ENCODE data around the gene TPM1. TPM values are rescaled to one million over a fixed set of nuclear protein-coding genes. Genes with fewer than 3 reads are reported as not detected.
A peak's percentile ranks its signal among the peaks of the same experiment; 100 is the strongest.
"Not testable (repeated sequence)": the region's sequence is repeated elsewhere in the genome, so short reads cannot be mapped to it uniquely, and the experiment has no call there.

The TPM1 gene
- polyA plus RNA-seq (ENCODE audit: low read depth in 6 of 6) = 1 to 10 TPM; 1.7 to 6.9 (median 4.0) TPM

GRCh38 chr15:63041974-63042876 is at the start of gene TPM1:
Gene TPM1, plus strand, starts transcription at chr15:63042747. Its CDS starts 83 bp downstream, at chr15:63042830.
- Mint-ChIP-seq H3K9me3 (peaks cover 0 to 2% (median 0%) of the 10 kb centered on the region in 7 donors), H3K36me3 (no peaks in the 10 kb centered on the region), H3K27me3 (peaks cover 74 to 78% (median 78%) of the 10 kb centered on the region in 3 donors), H3K27ac (peak within 1 kb of the TSS in 1 of 6 donors; percentile 68), H3K4me3 (peak within 1 kb of the TSS; percentile 80 to 92 (median 88)), H3K4me1 (peaks cover 11 to 19% (median 13%) of the 10 kb centered on the region in 3 donors)
- ATAC-seq (ENCODE audit: low read depth in 2 of 2) (peak; percentile 22 to 23), DNase-seq (no peak)

- DNase-seq (no peak), ATAC-seq (ENCODE audit: low read depth in 2 of 2) (no peak)
- peaks cover 20 to 55% (median 39%) of the 10 kb centered on the region in 3 donors for H3K27me3 Mint-ChIP-seq
- H3K9me3 Mint-ChIP-seq = peaks cover 0 to 2% (median 0%) of the 10 kb centered on the region in 7 donors
- no peak overlapping the region for H3K4me3 Mint-ChIP-seq
- no peak overlapping the region for H3K27ac Mint-ChIP-seq
- H3K4me1 Mint-ChIP-seq = no peaks in the 10 kb centered on the region
- H3K36me3 Mint-ChIP-seq = no peaks in the 10 kb centered on the region
Observed at GRCh38 chr15:62993066-62993465, 49.5 kb upstream of the TPM1 start.

- H3K36me3 Mint-ChIP-seq; ATAC-seq (ENCODE audit: low read depth in 2 of 2); H3K4me1 Mint-ChIP-seq; H3K9me3 Mint-ChIP-seq; DNase-seq; H3K27ac Mint-ChIP-seq; H3K4me3 Mint-ChIP-seq: not testable (repeated sequence)
- peaks cover 23 to 52% (median 43%) of the 10 kb centered on the region in 3 donors for H3K27me3 Mint-ChIP-seq
Observed at GRCh38 chr15:62993632-62994031, 48.9 kb upstream of the TPM1 start.

DNA sequence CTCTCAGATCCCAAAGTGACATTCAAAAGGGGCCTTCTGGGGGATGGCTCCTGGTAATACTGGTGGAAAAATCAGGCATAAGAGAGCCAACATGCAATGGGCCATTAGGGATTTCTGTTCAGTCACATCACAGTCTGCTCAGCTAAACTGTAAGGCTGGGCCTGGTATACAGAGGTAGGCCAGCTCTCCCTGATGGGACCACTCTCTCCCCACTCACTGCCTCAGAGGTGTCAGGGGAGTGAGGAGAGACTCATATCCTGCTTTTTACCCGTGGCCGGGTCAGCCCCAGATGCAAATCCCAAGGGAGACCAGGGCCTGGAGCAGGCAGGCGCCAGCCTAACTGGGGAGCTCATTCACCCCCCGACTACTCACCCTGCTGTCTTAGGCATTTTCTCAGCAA is 48.1 kb upstream of the TPM1 start:
- no peak for ATAC-seq (ENCODE audit: low read depth in 2 of 2)
- no peaks in the 10 kb centered on the region for H3K36me3 Mint-ChIP-seq
- H3K27me3 Mint-ChIP-seq = peaks cover 28 to 50% (median 39%) of the 10 kb centered on the region in 3 donors
- H3K9me3 Mint-ChIP-seq = peaks cover 0 to 2% (median 0%) of the 10 kb centered on the region in 7 donors
- no peaks in the 10 kb centered on the region for H3K4me1 Mint-ChIP-seq
- no peak overlapping the region for H3K27ac Mint-ChIP-seq
- DNase-seq = no peak
- H3K4me3 Mint-ChIP-seq = no peak overlapping the region

GRCh38 chr15:62994975-62995681 is 47.4 kb upstream of the TPM1 start:
- H3K4me1 Mint-ChIP-seq = no peaks in the 10 kb centered on the region
- no peaks in the 10 kb centered on the region for H3K36me3 Mint-ChIP-seq
- DNase-seq (no peak), ATAC-seq (ENCODE audit: low read depth in 2 of 2) (no peak)
- H3K4me3 Mint-ChIP-seq = no peak overlapping the region
- peaks cover 0 to 2% (median 0%) of the 10 kb centered on the region in 7 donors for H3K9me3 Mint-ChIP-seq
- H3K27me3 Mint-ChIP-seq = peaks cover 28 to 50% (median 36%) of the 10 kb centered on the region in 3 donors
- no peak overlapping the region for H3K27ac Mint-ChIP-seq

DNA sequence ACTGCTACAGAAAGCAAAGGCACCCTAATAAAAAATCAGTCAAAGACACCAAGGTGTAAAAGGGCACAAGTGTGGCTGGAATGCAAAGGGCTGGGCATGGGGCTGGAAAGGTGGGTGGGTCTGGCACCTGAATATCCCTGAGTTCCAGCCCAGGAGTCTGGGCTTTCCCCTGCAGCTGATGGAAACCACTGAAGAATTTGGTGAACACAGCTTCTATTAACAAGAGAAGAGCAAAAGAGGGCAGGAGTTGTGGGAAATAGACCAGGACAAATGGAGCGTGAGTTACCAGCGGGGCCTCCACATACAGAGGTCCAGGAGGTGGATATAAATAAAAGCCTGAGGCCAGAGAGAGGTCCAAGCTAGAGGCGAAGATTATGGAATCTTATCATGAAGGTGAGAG is 45.1 kb upstream of the TPM1 start:
- Mint-ChIP-seq H3K36me3 (no peaks in the 10 kb centered on the region), H3K9me3 (peaks cover 0 to 2% (median 0%) of the 10 kb centered on the region in 7 donors), H3K27me3 (peaks cover 16 to 49% (median 26%) of the 10 kb centered on the region in 3 donors), H3K4me1 (no peaks in the 10 kb centered on the region), H3K4me3 (no peak overlapping the region), H3K27ac (no peak overlapping the region)
- ATAC-seq (ENCODE audit: low read depth in 2 of 2) (no peak), DNase-seq (no peak)

DNA sequence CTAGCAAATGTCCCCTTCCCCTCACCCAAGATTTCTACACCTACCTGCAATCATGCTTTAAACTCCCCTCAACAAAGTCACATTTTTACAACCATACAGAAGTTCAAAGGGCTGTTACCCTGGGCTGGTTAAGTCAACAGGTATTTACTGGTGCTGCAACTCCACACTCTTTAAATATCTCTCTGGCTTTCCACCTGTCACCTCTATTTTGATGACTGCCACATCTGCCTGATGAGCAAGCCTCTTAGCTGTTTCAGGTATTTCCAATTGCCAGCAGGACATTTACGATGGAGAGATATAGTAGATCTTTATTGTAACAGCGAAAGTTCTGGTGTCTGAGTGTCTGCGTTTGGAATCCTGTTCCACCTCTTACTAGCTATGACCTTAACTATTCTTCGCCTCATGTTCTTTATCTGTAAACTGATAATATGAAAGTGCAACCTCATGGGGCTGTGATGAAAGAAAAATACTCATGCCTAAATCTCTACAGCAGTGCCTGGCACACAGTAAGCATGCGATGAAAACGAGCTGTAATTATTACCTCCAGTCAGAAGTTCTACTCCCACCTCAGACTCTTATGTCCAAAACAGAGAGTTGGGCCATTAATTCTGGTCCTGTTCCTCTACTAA is 44.2 kb upstream of the TPM1 start:
- ATAC-seq (ENCODE audit: low read depth in 2 of 2) = no peak
- Mint-ChIP-seq H3K9me3 (peaks cover 0 to 2% (median 0%) of the 10 kb centered on the region in 7 donors), H3K27me3 (peaks cover 8 to 45% (median 21%) of the 10 kb centered on the region in 3 donors), H3K4me3 (no peak overlapping the region), H3K36me3 (no peaks in the 10 kb centered on the region), H3K4me1 (no peaks in the 10 kb centered on the region), H3K27ac (no peak overlapping the region)
- no peak for DNase-seq

- ATAC-seq (ENCODE audit: low read depth in 2 of 2) = no peak
- H3K9me3 Mint-ChIP-seq = peaks cover 0 to 2% (median 0%) of the 10 kb centered on the region in 7 donors
- H3K4me3 Mint-ChIP-seq = no peak overlapping the region
- DNase-seq = no peak
- no peaks in the 10 kb centered on the region for H3K4me1 Mint-ChIP-seq
- H3K36me3 Mint-ChIP-seq = no peaks in the 10 kb centered on the region
- peaks cover 8 to 51% (median 23%) of the 10 kb centered on the region in 3 donors for H3K27me3 Mint-ChIP-seq
- peak overlapping the region in 1 of 6 donors; percentile 69 for H3K27ac Mint-ChIP-seq
Observed at GRCh38 chr15:62999178-62999577, 43.4 kb upstream of the TPM1 start.

DNA sequence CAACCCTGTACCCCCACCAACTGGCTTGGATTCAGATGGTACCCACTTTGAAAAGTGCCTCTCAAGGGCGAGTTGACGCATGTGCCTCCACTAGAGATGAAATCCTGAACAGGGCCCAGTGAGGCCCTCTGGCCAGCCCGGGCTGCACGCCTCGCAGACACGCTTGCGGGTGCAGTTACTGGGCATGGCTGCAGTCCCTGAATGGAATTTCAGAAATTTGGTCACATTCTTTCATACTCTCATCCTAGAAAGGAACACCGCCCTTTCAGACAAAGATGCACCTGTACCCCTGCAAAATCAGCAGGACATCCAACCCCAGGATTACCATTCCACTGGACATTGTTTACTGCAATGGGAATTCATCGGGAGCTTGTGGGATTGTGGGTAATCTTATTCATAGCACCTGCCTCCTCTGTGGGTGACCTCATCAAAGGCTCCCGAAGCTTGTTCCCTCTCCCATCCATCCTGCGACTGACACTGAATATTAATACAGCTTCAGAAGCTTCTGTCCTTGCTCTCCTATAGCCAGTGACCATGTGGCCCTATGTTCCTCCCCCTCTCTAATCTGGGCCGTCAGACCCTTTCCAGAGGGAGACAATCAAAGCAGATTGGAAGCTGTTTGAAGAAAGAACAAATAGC is 42.5 kb upstream of the TPM1 start:
- H3K27ac Mint-ChIP-seq = peak overlapping the region in 1 of 6 donors; percentile 60
- H3K9me3 Mint-ChIP-seq = peaks cover 0 to 2% (median 0%) of the 10 kb centered on the region in 7 donors
- ATAC-seq (ENCODE audit: low read depth in 2 of 2) = no peak

GRCh38 chr15:63000706-63001105 is 41.8 kb upstream of the TPM1 start:
- no peaks in the 10 kb centered on the region for H3K4me1 Mint-ChIP-seq
- H3K9me3 Mint-ChIP-seq = peaks cover 0 to 2% (median 0%) of the 10 kb centered on the region in 7 donors
- DNase-seq (no peak), ATAC-seq (ENCODE audit: low read depth in 2 of 2) (no peak)
- no peaks in the 10 kb centered on the region for H3K36me3 Mint-ChIP-seq
- peaks cover 8 to 51% (median 27%) of the 10 kb centered on the region in 3 donors for H3K27me3 Mint-ChIP-seq
- no peak overlapping the region for H3K27ac Mint-ChIP-seq
- H3K4me3 Mint-ChIP-seq = no peak overlapping the region

More for the DNA sequence above, 42.5 kb upstream of the TPM1 start:
- peaks cover 8 to 51% (median 27%) of the 10 kb centered on the region in 3 donors for H3K27me3 Mint-ChIP-seq
- no peak overlapping the region for H3K4me3 Mint-ChIP-seq
- DNase-seq = no peak
- H3K36me3 Mint-ChIP-seq = no peaks in the 10 kb centered on the region
- no peaks in the 10 kb centered on the region for H3K4me1 Mint-ChIP-seq

GRCh38 chr15:63004211-63004610 is 38.3 kb upstream of the TPM1 start:
- no peaks in the 10 kb centered on the region for H3K36me3 Mint-ChIP-seq
- H3K4me1 Mint-ChIP-seq = no peaks in the 10 kb centered on the region
- H3K27ac Mint-ChIP-seq = no peak overlapping the region
- H3K9me3 Mint-ChIP-seq = no peaks in the 10 kb centered on the region
- no peak overlapping the region for H3K4me3 Mint-ChIP-seq
- H3K27me3 Mint-ChIP-seq = peaks cover 6 to 36% (median 28%) of the 10 kb centered on the region in 3 donors
- DNase-seq = no peak
- no peak for ATAC-seq (ENCODE audit: low read depth in 2 of 2)

- no peak overlapping the region for H3K27ac Mint-ChIP-seq
- no peak for ATAC-seq (ENCODE audit: low read depth in 2 of 2)
- H3K36me3 Mint-ChIP-seq = no peaks in the 10 kb centered on the region
- peaks cover 9 to 28% (median 24%) of the 10 kb centered on the region in 3 donors for H3K27me3 Mint-ChIP-seq
- no peak overlapping the region for H3K4me3 Mint-ChIP-seq
- H3K4me1 Mint-ChIP-seq = no peaks in the 10 kb centered on the region
- H3K9me3 Mint-ChIP-seq = no peaks in the 10 kb centered on the region
- DNase-seq = no peak
Observed at GRCh38 chr15:63006032-63006878, 36.3 kb upstream of the TPM1 start.
